ENCODE measurements around the gene VPS45. TPM values are rescaled to one million over a fixed set of nuclear protein-coding genes. Genes with fewer than 3 reads are reported as not detected.

The VPS45 gene
- total RNA-seq, 1 donor from 2014 or later = 33.1 TPM

DNA sequence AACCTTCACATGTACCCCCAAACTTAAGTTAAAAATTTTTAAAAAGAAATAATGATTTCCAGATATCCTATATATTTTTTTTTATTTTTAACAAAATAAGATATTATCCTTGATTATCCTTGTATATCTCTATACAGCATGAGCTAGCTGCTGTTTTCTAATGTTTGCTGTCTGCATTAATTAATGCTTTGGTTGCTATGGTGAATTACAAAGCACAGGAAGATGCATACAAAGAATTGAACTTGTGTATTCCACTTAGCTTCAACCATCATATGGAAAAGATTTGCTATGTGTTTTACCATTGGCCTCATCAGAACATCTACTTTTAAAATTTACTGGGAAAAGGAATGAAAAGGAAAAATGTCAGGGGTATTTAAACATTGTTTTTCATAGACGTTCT, 35.4 kb downstream of the VPS45 start:
- DNase-seq (ENCODE audit: low spot score) = no peak
- Mint-ChIP-seq H3K27ac (ENCODE audit: unreplicated experiment) (no peak overlapping the region), H3K9me3 (ENCODE audit: low read depth) (peaks cover 14% of the 10 kb centered on the region), H3K4me1 (ENCODE audit: low read depth) (peaks cover 3% of the 10 kb centered on the region), H3K27me3 (ENCODE audit: low read depth) (no peaks in the 10 kb centered on the region), H3K36me3 (ENCODE audit: low read depth) (peaks cover 30% of the 10 kb centered on the region), H3K4me3 (ENCODE audit: unreplicated experiment) (no peak overlapping the region)
- TF ChIP-seq, protein P1, sequence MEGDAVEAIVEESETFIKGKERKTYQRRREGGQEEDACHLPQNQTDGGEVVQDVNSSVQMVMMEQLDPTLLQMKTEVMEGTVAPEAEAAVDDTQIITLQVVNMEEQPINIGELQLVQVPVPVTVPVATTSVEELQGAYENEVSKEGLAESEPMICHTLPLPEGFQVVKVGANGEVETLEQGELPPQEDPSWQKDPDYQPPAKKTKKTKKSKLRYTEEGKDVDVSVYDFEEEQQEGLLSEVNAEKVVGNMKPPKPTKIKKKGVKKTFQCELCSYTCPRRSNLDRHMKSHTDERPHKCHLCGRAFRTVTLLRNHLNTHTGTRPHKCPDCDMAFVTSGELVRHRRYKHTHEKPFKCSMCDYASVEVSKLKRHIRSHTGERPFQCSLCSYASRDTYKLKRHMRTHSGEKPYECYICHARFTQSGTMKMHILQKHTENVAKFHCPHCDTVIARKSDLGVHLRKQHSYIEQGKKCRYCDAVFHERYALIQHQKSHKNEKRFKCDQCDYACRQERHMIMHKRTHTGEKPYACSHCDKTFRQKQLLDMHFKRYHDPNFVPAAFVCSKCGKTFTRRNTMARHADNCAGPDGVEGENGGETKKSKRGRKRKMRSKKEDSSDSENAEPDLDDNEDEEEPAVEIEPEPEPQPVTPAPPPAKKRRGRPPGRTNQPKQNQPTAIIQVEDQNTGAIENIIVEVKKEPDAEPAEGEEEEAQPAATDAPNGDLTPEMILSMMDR (IDR thresholded peaks at IDR 0.05) = no peak

DNA sequence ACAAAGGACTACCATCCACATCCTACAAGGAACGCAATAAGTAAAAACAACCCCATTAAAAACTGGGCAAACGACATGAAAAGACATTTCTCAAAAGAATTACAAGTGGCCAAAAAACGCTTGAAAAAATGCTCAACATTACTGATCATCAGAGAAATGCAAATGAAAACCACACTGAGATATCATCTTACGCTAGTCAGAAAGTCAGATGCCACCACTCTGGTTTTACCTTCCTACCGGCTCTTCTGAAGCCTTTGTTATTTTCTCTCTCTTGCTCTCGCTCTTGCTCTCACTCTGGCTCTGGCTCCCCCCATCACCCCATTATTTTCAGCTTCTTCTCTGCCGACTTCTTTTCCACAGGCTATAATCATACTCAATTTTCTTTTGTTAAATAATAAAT, 38.8 kb downstream of the VPS45 start:
- H3K27ac Mint-ChIP-seq (ENCODE audit: unreplicated experiment) = no peak overlapping the region
- H3K36me3 Mint-ChIP-seq (ENCODE audit: low read depth) = peaks cover 18% of the 10 kb centered on the region
- H3K4me3 Mint-ChIP-seq (ENCODE audit: unreplicated experiment) = no peak overlapping the region
- H3K27me3 Mint-ChIP-seq (ENCODE audit: low read depth) = no peaks in the 10 kb centered on the region
- H3K4me1 Mint-ChIP-seq (ENCODE audit: low read depth) = peaks cover 3% of the 10 kb centered on the region
- DNase-seq (ENCODE audit: low spot score) = no peak
- TF ChIP-seq, protein P1 (IDR thresholded peaks at IDR 0.05) = no peak
- peaks cover 11% of the 10 kb centered on the region for H3K9me3 Mint-ChIP-seq (ENCODE audit: low read depth)

DNA sequence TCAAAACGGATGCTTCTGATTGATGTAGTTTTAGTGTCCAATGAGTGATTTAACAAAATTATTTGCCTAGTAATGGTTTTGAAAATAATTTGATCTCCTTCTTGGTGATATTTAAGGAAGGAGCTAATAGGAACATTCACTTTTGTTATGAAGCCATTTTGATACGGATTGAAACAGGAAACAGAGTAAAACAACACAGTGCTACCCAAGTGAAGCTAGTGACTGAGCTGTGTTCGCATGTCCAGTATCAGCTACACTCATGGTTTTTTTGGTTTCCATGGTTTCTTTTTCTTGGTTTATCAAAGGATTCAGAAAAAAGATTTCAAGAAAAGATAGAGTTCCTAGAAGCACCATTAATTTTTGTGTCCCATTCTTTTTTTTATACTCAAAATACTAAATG, 42.0 kb downstream of the VPS45 start:
- no peak overlapping the region for H3K4me3 Mint-ChIP-seq (ENCODE audit: unreplicated experiment)
- peaks cover 15% of the 10 kb centered on the region for H3K9me3 Mint-ChIP-seq (ENCODE audit: low read depth)
- H3K27ac Mint-ChIP-seq (ENCODE audit: unreplicated experiment) = no peak overlapping the region
- no peaks in the 10 kb centered on the region for H3K27me3 Mint-ChIP-seq (ENCODE audit: low read depth)
- peaks cover 26% of the 10 kb centered on the region for H3K36me3 Mint-ChIP-seq (ENCODE audit: low read depth)
- no peaks in the 10 kb centered on the region for H3K4me1 Mint-ChIP-seq (ENCODE audit: low read depth)
- DNase-seq (ENCODE audit: low spot score) = no peak
- TF ChIP-seq, protein P1 (IDR thresholded peaks at IDR 0.05) = no peak

DNA sequence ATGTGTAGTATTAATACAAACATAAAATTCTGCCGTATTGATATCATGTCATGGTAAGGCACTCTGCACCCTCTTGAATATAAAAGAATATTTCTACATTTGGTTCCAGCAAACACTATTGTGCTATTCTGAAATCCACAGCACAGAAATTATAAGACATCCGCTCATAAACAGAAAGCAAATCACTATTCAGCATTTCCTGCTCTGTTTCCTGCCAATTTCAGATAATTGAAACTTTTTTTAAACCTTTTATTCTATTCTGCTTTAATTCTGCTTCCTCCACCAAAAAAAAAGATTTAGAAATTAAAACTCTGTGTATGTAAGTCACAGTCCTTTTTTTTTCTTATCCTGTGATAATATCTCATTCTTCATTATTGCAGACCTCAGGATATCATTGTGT, 42.5 kb downstream of the VPS45 start:
- H3K36me3 Mint-ChIP-seq (ENCODE audit: low read depth) = peaks cover 26% of the 10 kb centered on the region
- no peak for DNase-seq (ENCODE audit: low spot score)
- H3K4me3 Mint-ChIP-seq (ENCODE audit: unreplicated experiment) = no peak overlapping the region
- H3K9me3 Mint-ChIP-seq (ENCODE audit: low read depth) = peaks cover 15% of the 10 kb centered on the region
- no peak overlapping the region for H3K27ac Mint-ChIP-seq (ENCODE audit: unreplicated experiment)
- H3K4me1 Mint-ChIP-seq (ENCODE audit: low read depth) = no peaks in the 10 kb centered on the region
- TF ChIP-seq, protein P1 (IDR thresholded peaks at IDR 0.05) = no peak
- no peaks in the 10 kb centered on the region for H3K27me3 Mint-ChIP-seq (ENCODE audit: low read depth)

DNA sequence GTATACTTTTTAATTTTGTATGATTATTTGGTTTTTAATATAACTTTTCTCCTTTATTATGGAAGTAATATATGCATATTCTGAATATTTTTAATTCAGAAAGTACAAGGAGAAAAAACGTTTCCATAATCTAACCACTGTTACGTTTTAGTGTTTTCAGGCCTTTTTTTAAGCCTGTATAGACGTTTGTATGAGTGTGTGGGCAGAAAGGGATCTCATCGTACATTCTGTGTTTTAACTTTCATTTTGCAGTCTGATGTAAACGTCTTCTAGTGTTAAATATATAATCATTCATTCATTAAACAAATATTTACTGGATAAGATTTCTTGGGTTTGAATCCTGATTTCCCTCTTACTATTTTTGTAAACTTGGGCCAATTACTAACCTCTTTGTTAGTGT, 44.1 kb downstream of the VPS45 start:
- H3K27me3 Mint-ChIP-seq (ENCODE audit: low read depth) = no peaks in the 10 kb centered on the region
- no peak overlapping the region for H3K27ac Mint-ChIP-seq (ENCODE audit: unreplicated experiment)
- H3K9me3 Mint-ChIP-seq (ENCODE audit: low read depth) = peaks cover 12% of the 10 kb centered on the region
- no peak overlapping the region for H3K4me3 Mint-ChIP-seq (ENCODE audit: unreplicated experiment)
- DNase-seq (ENCODE audit: low spot score) = no peak
- H3K36me3 Mint-ChIP-seq (ENCODE audit: low read depth) = peaks cover 27% of the 10 kb centered on the region
- no peaks in the 10 kb centered on the region for H3K4me1 Mint-ChIP-seq (ENCODE audit: low read depth)
- TF ChIP-seq, protein P1 (IDR thresholded peaks at IDR 0.05) = no peak

Data from chondrocyte (in vitro differentiated cells).